Psoas muscle (tissue), 8 donors: Measurements from ENCODE around the gene OVCA2. TPM values are rescaled to one million over a fixed set of nuclear protein-coding genes. Genes with fewer than 3 reads are reported as not detected.
A peak's percentile ranks its signal among the peaks of the same experiment; 100 is the strongest.
"Not testable (repeated sequence)": the region's sequence is repeated elsewhere in the genome, so short reads cannot be mapped to it uniquely, and the experiment has no call there.

Source experiments
- ATAC-seq, 4 donors: fragments of 200-7000 bp; cut with Tn5 transposase; one replicate each; pipeline ENCODE4 v1.9.1; 2020; ENCODE audit warnings: moderate library complexity in 3 of 4, mild to moderate bottlenecking in 2 of 4
- DNase-seq, 2 donors: peaks; one replicate each; pipeline ENCODE4 v3.0.0-alpha.2; 2020
- H3K27ac ChIP-seq: fragments of 200-600 bp; one replicate; pipeline ENCODE4 v1.8.0; 2022
- H3K27me3 ChIP-seq, 3 donors: fragments of 200-600 bp in 1 of 3; one replicate each; pipeline versions ENCODE4 v1.6.1 to v1.8.0; 2013 to 2022; ENCODE audit warnings: low read length in 2 of 3, mild to moderate bottlenecking in 2 of 3, moderate library complexity in 1 of 3; ENCODE audit not compliant: insufficient read depth in 3 of 3
- H3K36me3 ChIP-seq, 2 donors: fragments of 200-600 bp in 1 of 2; one replicate each; pipeline versions ENCODE4 v1.6.1 to v1.8.0; 2013 to 2022; ENCODE audit warnings: low read depth in 1 of 2, mild to moderate bottlenecking in 1 of 2, moderate library complexity in 1 of 2; ENCODE audit not compliant: insufficient read depth in 1 of 2
- H3K4me1 ChIP-seq: fragments of 200-600 bp; one replicate; pipeline ENCODE4 v1.8.0; 2022
- H3K4me3 ChIP-seq: fragments of 200-600 bp; one replicate; pipeline ENCODE4 v1.8.0; 2022; ENCODE audit warnings: mild to moderate bottlenecking
- H3K9me3 ChIP-seq: fragments of 200-600 bp; one replicate; pipeline ENCODE4 v1.8.0; 2022
- CTCF ChIP-seq: fragments of 200-600 bp; IDR thresholded peaks from one replicate; pipeline ENCODE4 v1.8.0; 2022; ENCODE audit warnings: antibody characterized with exemption
- WGBS, 3 donors: extraction: QIAGEN DNeasy Blood & Tissue Kit; methylation state at CpG; one replicate each; pipeline versions ENCODE4 v1.1.6 to v1.1.7; 2013; 5-methylcytosine and 5-hydroxymethylcytosine counted together
- intact Hi-C, 2 donors: fragments of 100-400 bp; cut with DNase I; formaldehyde crosslinking; loops; one replicate each; pipeline versions ENCODE4 v1.11.0 to v1.14.2; 2022
- polyA plus RNA-seq, 3 donors: library from polyadenylated mRNA; stranded (reverse); fragments of 200-250 nt; gene quantifications; one replicate each; pipeline ENCODE4 v1.2.3, GENCODE V29; 2013
- total RNA-seq, 4 donors: library from RNA; stranded (reverse); fragmentation: NEBNext Ultra II Directional in 2 of 4; extraction: Animal tissue kit (Norgen Biotek cat#: 25700) in 2 of 4; gene quantifications; one replicate each; pipeline versions ENCODE4 v1.2.1 to v1.2.4, GENCODE V29; 2021 to 2023
- donor health status: healthy with polysubstance abuse.
- donor health status: DM: no; HTN: no; CAD: no; lungs with moderate emphysema.
- donor health status: Bipolar disorder and iron deficiency.
- donor health status: healthy.
- donor health status: DM: yes; HTN: yes; CAD: no.
- donor health status: DM: no; HTN: no; CAD: no.
- donor health status: DM: no; HTN: no; CAD: no.
- donor health status: DM: yes; HTN: yes; CAD: no.

OVCA2 gene
- total and polyA plus RNA-seq, 7 donors, result 10.1 to 66.1 (median 23.0) TPM

- Histone ChIP-seq H3K4me3 (no peak overlapping the region), H3K9me3 (no peaks in the 10 kb centered on the region), H3K36me3 (no peaks in the 10 kb centered on the region), H3K4me1 (peaks cover 17% of the 10 kb centered on the region), H3K27ac (no peak overlapping the region), H3K27me3 (no peaks in the 10 kb centered on the region)
- WGBS, 3 donors, result 87 to 93% (median 92%) methylated on average over 15 of the region's 15 CpGs
- intact Hi-C loops, result no loop called here
- no peak for TF ChIP-seq CTCF
- DNase-seq (peak in 1 of 2 donors; percentile 21), ATAC-seq (no peak)
These were observed 33.3 kb upstream of the OVCA2 start for GRCh38 chr17:2008332-2009126.

GRCh38 chr17:2009737-2010136, 32.1 kb upstream of the OVCA2 start:
- ATAC-seq (no peak), DNase-seq (no peak)
- no peaks in the 10 kb centered on the region for H3K9me3 ChIP-seq
- H3K27ac ChIP-seq, result no peak overlapping the region
- WGBS, 3 donors, result 83 to 89% (median 88%) methylated on average over 7 to 10 of the region's 10 CpGs
- intact Hi-C loops, result no loop called here
- no peaks in the 10 kb centered on the region for H3K27me3 ChIP-seq
- peaks cover 12% of the 10 kb centered on the region for H3K4me1 ChIP-seq
- no peak overlapping the region for H3K4me3 ChIP-seq
- TF ChIP-seq CTCF, result no peak
- no peaks in the 10 kb centered on the region for H3K36me3 ChIP-seq

DNA sequence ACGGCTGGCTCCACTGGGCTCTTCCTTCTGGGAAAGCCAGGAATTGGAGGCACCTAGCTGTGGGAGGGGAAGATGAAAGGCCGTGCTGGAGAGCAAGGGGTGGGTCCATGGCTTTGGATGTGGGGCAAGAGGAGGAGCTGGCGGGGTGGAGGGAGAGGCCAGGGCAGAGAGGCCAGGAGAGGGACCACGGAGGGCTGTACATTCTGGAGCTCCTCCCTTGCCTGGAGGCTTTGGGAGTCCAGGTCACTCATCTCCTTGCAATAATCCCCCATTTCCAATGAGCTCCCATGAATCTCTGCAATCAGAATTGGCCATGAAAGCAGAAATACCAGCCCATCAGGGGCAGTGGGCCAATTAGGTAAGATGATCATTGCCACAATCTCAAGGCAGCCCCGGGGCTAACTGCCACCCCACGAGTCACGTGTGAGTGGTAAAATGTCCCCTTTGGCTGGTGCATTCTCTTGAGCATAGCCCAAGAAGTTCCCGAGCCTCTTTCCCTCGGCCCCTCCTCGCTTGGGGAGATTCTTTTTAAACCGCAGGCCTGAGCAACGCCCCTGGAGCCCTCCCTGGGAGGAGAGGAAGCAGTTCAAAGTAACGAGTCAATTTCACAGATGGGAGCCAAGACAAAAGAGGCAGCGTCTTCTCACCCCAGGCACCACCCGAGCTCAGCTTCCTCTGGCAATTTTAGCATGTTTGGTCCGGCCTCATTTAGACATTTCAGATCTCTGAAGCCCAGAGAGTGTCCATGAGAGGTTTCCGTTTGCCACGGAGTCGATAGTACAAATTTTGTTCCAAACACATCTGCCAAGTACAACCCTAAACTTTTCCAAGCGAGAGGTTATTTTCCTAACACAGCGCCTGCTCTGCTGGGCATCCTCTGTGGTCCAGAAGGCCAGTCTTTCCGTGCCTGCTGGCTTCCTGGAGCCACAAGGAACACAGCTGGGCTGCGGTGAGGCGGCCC, 30.1 kb upstream of the OVCA2 start:
- WGBS, 3 donors, result 15 to 17% (median 16%) methylated on average over 24 of the region's 24 CpGs
- peak; percentile 53 to 64 for DNase-seq
- Histone ChIP-seq H3K9me3 (no peaks in the 10 kb centered on the region), H3K36me3 (no peaks in the 10 kb centered on the region), H3K4me1 (peaks cover 5% of the 10 kb centered on the region), H3K4me3 (peak overlapping the region; percentile 41), H3K27me3 (no peaks in the 10 kb centered on the region), H3K27ac (peak overlapping the region; percentile 54)
- TF ChIP-seq CTCF, result no peak
- intact Hi-C loops, result no loop called here
- ATAC-seq, result peak; percentile 55 to 66 (median 58)

DNA sequence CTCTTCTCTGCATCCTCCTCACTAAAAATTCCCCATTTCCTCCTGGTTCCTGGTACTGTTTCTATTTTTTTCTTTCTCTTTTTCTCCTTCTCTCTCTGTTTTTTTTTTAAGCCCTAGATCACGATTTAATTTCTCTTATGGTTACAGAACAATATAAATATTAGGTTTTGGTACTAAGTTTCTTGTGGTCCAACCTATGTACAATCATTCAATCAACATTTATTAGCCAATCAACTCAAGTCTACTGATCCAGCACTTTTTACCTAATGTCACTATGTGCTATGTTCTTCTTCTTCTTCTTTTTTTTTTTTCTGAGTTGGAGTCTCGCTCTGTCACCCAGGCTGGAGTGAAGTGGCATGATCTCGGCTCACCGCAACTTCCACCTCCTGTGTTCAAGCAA, 29.3 kb upstream of the OVCA2 start:
- TF ChIP-seq CTCF, result no peak
- H3K9me3 ChIP-seq, result no peaks in the 10 kb centered on the region
- peak overlapping the region; percentile 41 for H3K4me3 ChIP-seq
- no peak for ATAC-seq
- DNase-seq, result no peak
- no peaks in the 10 kb centered on the region for H3K27me3 ChIP-seq
- WGBS, 3 donors, result 90 to 94% (median 92%) methylated on average over 4 of the region's 4 CpGs
- no peaks in the 10 kb centered on the region for H3K36me3 ChIP-seq
- H3K4me1 ChIP-seq, result peaks cover 11% of the 10 kb centered on the region
- H3K27ac ChIP-seq, result peak overlapping the region; percentile 54
- intact Hi-C loops, result no loop called here

GRCh38 chr17:2013220-2013993, 28.4 kb upstream of the OVCA2 start:
- peaks cover 11% of the 10 kb centered on the region for H3K4me1 ChIP-seq
- H3K9me3 ChIP-seq, intact Hi-C loops, ATAC-seq, H3K27ac ChIP-seq, H3K4me3 ChIP-seq, H3K36me3 ChIP-seq, H3K27me3 ChIP-seq: not testable (repeated sequence)
- peak in 1 of 2 donors; percentile 8 for DNase-seq
- WGBS, 3 donors, result 84 to 99% (median 90%) methylated on average over 6 of the region's 6 CpGs
